SK-N-SH treated with all-trans-retinoic acid at 6 μM for 48 hours (cell line): ENCODE results near the gene GUCY2F.

Experiments
- BACH2 ChIP-seq: fragments of 250-450 bp; sonication (Bioruptor Pico); IDR thresholded peaks from 2 replicates; pipeline ENCODE4 v1.9.0; 2021; ENCODE audit warnings: mild to moderate bottlenecking, borderline replicate concordance
- ISL1 ChIP-seq: fragments of 250-450 bp; sonication (Bioruptor Pico); IDR thresholded peaks from 2 replicates; pipeline ENCODE4 v2.1.2; 2022; ENCODE audit warnings: mild to moderate bottlenecking, moderate library complexity
- PATZ1 ChIP-seq: fragments of 250-450 bp; sonication (Bioruptor Pico); IDR thresholded peaks from 2 replicates; pipeline ENCODE4 v1.8.0; 2020; ENCODE audit warnings: mild to moderate bottlenecking, moderate library complexity, borderline replicate concordance
- RARB ChIP-seq: fragments of 250-450 bp; sonication (Bioruptor Pico); IDR thresholded peaks from 2 replicates; pipeline ENCODE4 v1.8.0; 2021; ENCODE audit warnings: mild to moderate bottlenecking, moderate library complexity
- SNAI2 ChIP-seq: fragments of 250-450 bp; sonication (Bioruptor Pico); IDR thresholded peaks from 2 replicates; pipeline ENCODE4 v1.5.0; 2020; ENCODE audit warnings: mild to moderate bottlenecking, moderate library complexity
- ZNF70 ChIP-seq: fragments of 450-650 bp; formaldehyde crosslinking; IDR thresholded peaks from 2 replicates; pipeline ENCODE4 v1.5.0; 2020; ENCODE audit warnings: mild to moderate bottlenecking, moderate library complexity
- ZNF8 ChIP-seq: fragments of 450-650 bp; formaldehyde crosslinking; IDR thresholded peaks from 2 replicates; pipeline ENCODE4 v1.5.0; 2020; ENCODE audit warnings: mild to moderate bottlenecking, moderate library complexity

DNA sequence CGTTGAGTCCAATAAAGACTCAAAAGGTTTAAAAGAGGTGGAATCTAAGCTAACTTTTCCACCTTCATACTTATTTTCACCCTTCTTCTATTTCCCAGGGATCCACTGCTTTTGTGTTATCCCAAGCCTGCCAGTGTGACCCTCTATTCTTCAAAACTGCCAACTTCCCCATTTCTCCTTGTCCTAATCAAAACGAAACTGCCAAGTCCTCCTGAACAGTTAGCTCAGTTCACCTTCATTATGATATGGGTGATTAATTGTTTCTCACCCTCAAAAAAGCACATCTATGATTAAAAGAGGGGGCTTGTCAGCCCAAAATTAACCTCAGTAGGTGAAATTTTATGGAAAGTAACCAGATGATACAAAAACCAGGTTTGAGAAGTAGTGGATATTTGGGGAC, 108.4 kb downstream of the GUCY2F start:
- TF ChIP-seq ZNF70 (no peak), ISL1 (CRISPR knock-in tag) (no peak), ZNF8 (no peak), BACH2 (no peak), SNAI2 (CRISPR knock-in tag) (no peak), RARB (CRISPR knock-in tag) (no peak), PATZ1 (CRISPR knock-in tag) (no peak)
